Chondrocyte (in vitro differentiated cells): ENCODE results near the gene RMI2. TPM values are rescaled to one million over a fixed set of nuclear protein-coding genes. Genes with fewer than 3 reads are reported as not detected.

Experiments used
- DNase-seq: peaks from one replicate; pipeline ENCODE4 v3.0.0; 2021; ENCODE audit warnings: mixed read lengths, low spot score
- H3K27ac Mint-ChIP-seq: one replicate; pipeline ENCODE4 v1.8.0; 2021; ENCODE audit warnings: mild to moderate bottlenecking, moderate library complexity, mixed read lengths; ENCODE audit not compliant: unreplicated experiment
- H3K27me3 Mint-ChIP-seq: 2 replicates; pipeline ENCODE4 v1.8.0; 2021; ENCODE audit warnings: low read depth, mixed read lengths
- H3K36me3 Mint-ChIP-seq: 2 replicates; pipeline ENCODE4 v1.8.0; 2021; ENCODE audit warnings: low read depth, mixed read lengths
- H3K4me1 Mint-ChIP-seq: 2 replicates; pipeline ENCODE4 v1.8.0; 2021; ENCODE audit warnings: low read depth, mild to moderate bottlenecking, mixed read lengths
- H3K4me3 Mint-ChIP-seq: one replicate; pipeline ENCODE4 v1.8.0; 2021; ENCODE audit warnings: mild to moderate bottlenecking, moderate library complexity, mixed read lengths; ENCODE audit not compliant: unreplicated experiment
- H3K9me3 Mint-ChIP-seq: 2 replicates; pipeline ENCODE4 v1.8.0; 2021; ENCODE audit warnings: low read depth, mixed read lengths
- CTCF ChIP-seq: fragments of 200-600 bp; sonication (generic); IDR thresholded peaks from 2 replicates; pipeline ENCODE4 v1.5.0; 2021; ENCODE audit warnings: antibody characterized with exemption, mild to moderate bottlenecking, moderate library complexity
- total RNA-seq: library from RNA; stranded (reverse); gene quantifications from 3 replicates; pipeline ENCODE4 v1.2.1, GENCODE V29; 2021

Gene RMI2
- total RNA-seq, 1 donor from 2014 or later: 1.6 TPM

GRCh38 chr16:11340710-11341109, 4.5 kb upstream of the RMI2 start:
- Mint-ChIP-seq H3K27me3 (no peaks in the 10 kb centered on the region), H3K36me3 (no peaks in the 10 kb centered on the region), H3K9me3 (no peaks in the 10 kb centered on the region), H3K4me3 (no peak overlapping the region), H3K27ac (no peak overlapping the region), H3K4me1 (peaks cover 6% of the 10 kb centered on the region)
- DNase-seq: no peak
- no peak for TF ChIP-seq CTCF

GRCh38 chr16:11341371-11341770, 3.9 kb upstream of the RMI2 start:
- H3K4me3 Mint-ChIP-seq: no peak overlapping the region
- H3K36me3 Mint-ChIP-seq: no peaks in the 10 kb centered on the region
- H3K27me3 Mint-ChIP-seq: no peaks in the 10 kb centered on the region
- no peak for TF ChIP-seq CTCF
- no peak overlapping the region for H3K27ac Mint-ChIP-seq
- DNase-seq: no peak
- H3K4me1 Mint-ChIP-seq: peaks cover 9% of the 10 kb centered on the region
- H3K9me3 Mint-ChIP-seq: no peaks in the 10 kb centered on the region

- TF ChIP-seq CTCF: no peak
- H3K27me3 Mint-ChIP-seq: no peaks in the 10 kb centered on the region
- H3K9me3 Mint-ChIP-seq: no peaks in the 10 kb centered on the region
- no peak for DNase-seq
- H3K4me3 Mint-ChIP-seq: no peak overlapping the region
- H3K36me3 Mint-ChIP-seq: no peaks in the 10 kb centered on the region
- peaks cover 9% of the 10 kb centered on the region for H3K4me1 Mint-ChIP-seq
- no peak overlapping the region for H3K27ac Mint-ChIP-seq
These were observed 3.0 kb upstream of the RMI2 start for GRCh38 chr16:11342021-11342855.

GRCh38 chr16:11346700-11347319, 1.6 kb downstream of the RMI2 start:
- no peak for DNase-seq
- H3K27me3 Mint-ChIP-seq: no peaks in the 10 kb centered on the region
- H3K9me3 Mint-ChIP-seq: no peaks in the 10 kb centered on the region
- H3K4me3 Mint-ChIP-seq: peak overlapping the region; percentile 74
- peaks cover 36% of the 10 kb centered on the region for H3K4me1 Mint-ChIP-seq
- TF ChIP-seq CTCF: no peak
- no peak overlapping the region for H3K27ac Mint-ChIP-seq
- H3K36me3 Mint-ChIP-seq: no peaks in the 10 kb centered on the region

GRCh38 chr16:11347831-11348230, 2.6 kb downstream of the RMI2 start:
- DNase-seq: no peak
- H3K9me3 Mint-ChIP-seq: no peaks in the 10 kb centered on the region
- H3K4me3 Mint-ChIP-seq: no peak overlapping the region
- no peak overlapping the region for H3K27ac Mint-ChIP-seq
- no peaks in the 10 kb centered on the region for H3K27me3 Mint-ChIP-seq
- TF ChIP-seq CTCF: no peak
- H3K36me3 Mint-ChIP-seq: no peaks in the 10 kb centered on the region
- peaks cover 36% of the 10 kb centered on the region for H3K4me1 Mint-ChIP-seq
